ENCODE data around the gene NSD1.

NSD1 gene

DNA sequence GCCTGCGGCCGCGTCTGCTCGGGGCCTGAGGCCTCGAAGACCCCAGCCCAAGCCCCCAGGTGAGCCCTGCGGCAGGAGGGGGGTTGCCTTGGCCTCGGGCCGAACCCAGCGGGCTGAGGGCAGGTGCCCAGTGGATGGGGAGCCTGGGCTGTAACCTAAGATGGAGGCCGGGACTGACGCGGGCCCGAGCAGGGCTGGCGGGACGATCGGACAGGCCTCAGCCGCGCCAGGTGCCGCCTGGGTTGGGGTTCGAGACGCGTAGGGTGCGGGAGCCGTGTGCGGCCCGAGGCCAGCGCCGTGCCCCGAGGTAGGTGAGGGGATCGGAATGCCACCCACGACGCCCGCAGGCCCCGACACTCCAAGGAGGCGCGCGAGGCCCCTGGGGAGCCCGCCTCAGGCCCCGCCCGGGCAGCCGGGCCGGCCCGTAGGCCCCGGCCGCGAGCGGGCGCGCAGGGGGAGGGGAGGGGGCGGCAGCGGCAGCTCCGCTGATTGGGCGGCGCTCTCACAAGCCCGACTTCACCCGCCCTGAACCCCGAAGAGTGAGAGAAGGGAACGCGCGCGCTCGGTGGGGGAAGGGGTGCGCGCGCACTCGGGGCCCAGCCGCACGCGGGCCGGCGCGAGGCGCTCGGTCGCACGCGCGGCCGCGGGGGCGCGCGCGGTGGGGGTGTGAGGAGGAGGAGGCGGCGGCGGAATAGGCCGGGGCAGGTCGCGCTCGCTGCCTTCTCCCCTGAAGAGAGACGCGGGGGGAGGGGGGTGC, at the start of gene NSD1:
TSS of gene NSD1 (plus strand) at position 678 of the 757 bp plus-strand sequence. CDS start 1,331 bp downstream, outside the sequence.
- peak; percentile 58; the same call in 1 of the 2 replicates for TF ChIP-seq MAX (IDR thresholded peaks at IDR 0.05)
- TF ChIP-seq ZBTB7A (IDR thresholded peaks at IDR 0.05; ENCODE audit: low read depth) = 0 out of 2 replicates have a peak, but pooled peaks have one; percentile 48
- TF ChIP-seq TCF12 (IDR thresholded peaks at IDR 0.05; ENCODE audit: low read depth) = no peak

- TF ChIP-seq MAX (IDR thresholded peaks at IDR 0.05) (no peak), EGR1 (IDR thresholded peaks at IDR 0.05) (no peak), NFIC (IDR thresholded peaks at IDR 0.05) (no peak), CEBPB (IDR thresholded peaks at IDR 0.05) (no peak), TAF1 (IDR thresholded peaks at IDR 0.05; ENCODE audit: low read depth) (no peak), REST (IDR thresholded peaks at IDR 0.05; ENCODE audit: low read depth) (no peak), RAD21 (IDR thresholded peaks at IDR 0.05; ENCODE audit: low read depth) (no peak), ZBTB7A (IDR thresholded peaks at IDR 0.05; ENCODE audit: low read depth) (no peak), CREB1 (IDR thresholded peaks at IDR 0.05; ENCODE audit: low read depth) (no peak), YY1 (IDR thresholded peaks at IDR 0.05; ENCODE audit: low read depth) (no peak), TCF12 (IDR thresholded peaks at IDR 0.05; ENCODE audit: low read depth) (no peak), TEAD4 (IDR thresholded peaks at IDR 0.05) (no peak)
- TF ChIP-seq, protein P1, sequence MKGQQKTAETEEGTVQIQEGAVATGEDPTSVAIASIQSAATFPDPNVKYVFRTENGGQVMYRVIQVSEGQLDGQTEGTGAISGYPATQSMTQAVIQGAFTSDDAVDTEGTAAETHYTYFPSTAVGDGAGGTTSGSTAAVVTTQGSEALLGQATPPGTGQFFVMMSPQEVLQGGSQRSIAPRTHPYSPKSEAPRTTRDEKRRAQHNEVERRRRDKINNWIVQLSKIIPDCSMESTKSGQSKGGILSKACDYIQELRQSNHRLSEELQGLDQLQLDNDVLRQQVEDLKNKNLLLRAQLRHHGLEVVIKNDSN (IDR thresholded peaks at IDR 0.05) = no peak
Observed at GRCh38 chr5:177084175-177084574, 49.4 kb upstream of the NSD1 start.

DNA sequence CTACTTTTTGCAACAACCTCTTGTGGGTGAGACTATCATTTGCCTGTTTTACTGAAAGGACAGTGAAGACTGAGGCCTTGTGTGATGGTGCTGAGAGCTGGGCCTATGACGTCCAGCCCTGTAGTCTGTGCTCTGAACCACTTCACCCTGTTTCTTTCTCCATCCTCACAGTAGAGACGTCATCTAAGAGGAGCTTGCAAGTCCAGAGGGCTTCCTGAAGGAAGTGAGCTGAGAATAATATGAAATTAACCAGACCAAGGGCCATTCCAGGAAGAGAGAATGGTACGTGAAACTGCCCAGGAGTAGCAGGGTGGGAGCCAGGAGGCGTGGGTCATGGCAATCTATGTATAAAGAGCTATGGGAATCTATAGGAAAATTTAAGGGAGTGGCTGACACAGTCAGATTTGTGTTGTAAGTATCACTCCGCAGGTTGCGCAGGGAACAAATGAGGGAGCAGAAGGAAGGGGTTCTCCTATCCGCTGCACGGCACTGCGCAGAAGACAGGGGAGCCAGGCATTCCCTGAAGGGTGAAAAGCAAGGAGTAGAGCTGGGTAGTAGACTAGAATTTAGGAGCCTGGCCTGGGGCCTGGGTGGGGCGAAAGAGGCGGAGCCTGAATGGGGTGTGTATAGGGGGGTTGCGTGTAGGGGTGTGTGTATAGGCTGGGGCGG, 47.5 kb upstream of the NSD1 start:
- no peak for TF ChIP-seq EGR1 (IDR thresholded peaks at IDR 0.05)
- TF ChIP-seq, protein P1 (IDR thresholded peaks at IDR 0.05) = no peak

- TF ChIP-seq NFIC (IDR thresholded peaks at IDR 0.05) = no peak; the same call in 1 of the 2 replicates
- TF ChIP-seq CREB1 (IDR thresholded peaks at IDR 0.05; ENCODE audit: low read depth) = no peak
- no peak; the same call in 1 of the 2 replicates for TF ChIP-seq TEAD4 (IDR thresholded peaks at IDR 0.05)
- no peak for TF ChIP-seq EP300 (IDR thresholded peaks at IDR 0.05; ENCODE audit: borderline replicate concordance)
- no peak for TF ChIP-seq FOXM1 (IDR thresholded peaks at IDR 0.05; ENCODE audit: borderline replicate concordance, low read depth)
- peak; percentile 52; the same call in 1 of the 2 replicates for TF ChIP-seq MAX (IDR thresholded peaks at IDR 0.05)
- no peak for TF ChIP-seq CEBPB (IDR thresholded peaks at IDR 0.05)
- TF ChIP-seq, protein P1 (IDR thresholded peaks at IDR 0.05) = no peak
- TF ChIP-seq RAD21 (IDR thresholded peaks at IDR 0.05; ENCODE audit: low read depth) = peak; percentile 37; the same call in 1 of the 2 replicates
- TF ChIP-seq TAF1 (IDR thresholded peaks at IDR 0.05; ENCODE audit: low read depth) = peak; percentile 42; the same call in 1 of the 2 replicates
- TF ChIP-seq REST (IDR thresholded peaks at IDR 0.05; ENCODE audit: low read depth) = no peak
- TF ChIP-seq YY1 (IDR thresholded peaks at IDR 0.05; ENCODE audit: low read depth) = no peak
- no peak for TF ChIP-seq EGR1 (IDR thresholded peaks at IDR 0.05)
- TF ChIP-seq TCF12 (IDR thresholded peaks at IDR 0.05; ENCODE audit: low read depth) = no peak; the same call in 1 of the 2 replicates
- TF ChIP-seq ZBTB7A (IDR thresholded peaks at IDR 0.05; ENCODE audit: low read depth) = peak; percentile 91
Observed at GRCh38 chr5:177086654-177087397, 46.7 kb upstream of the NSD1 start, which contains the start of gene FGFR4. Gene FGFR4, plus strand, starts transcription at chr5:177086915. Its CDS starts 2,688 bp downstream, at chr5:177089603.
